HG02885 (cell line): Measurements from ENCODE around the gene PCCA.
"Not testable (repeated sequence)": the region's sequence is repeated elsewhere in the genome, so short reads cannot be mapped to it uniquely, and the experiment has no call there.

Experiments used
- ATAC-seq: cut with Tn5 transposase; IDR thresholded peaks from one replicate; pipeline ENCODE4 v1.9.1; 2021; ENCODE audit warnings: mild to moderate bottlenecking; ENCODE audit not compliant: unreplicated experiment, poor library complexity

PCCA gene

GRCh38 chr13:100095498-100095897 is 6.6 kb downstream of the PCCA start:
- no peak for ATAC-seq

GRCh38 chr13:100096526-100096925 is 7.6 kb downstream of the PCCA start:
- no peak for ATAC-seq

DNA sequence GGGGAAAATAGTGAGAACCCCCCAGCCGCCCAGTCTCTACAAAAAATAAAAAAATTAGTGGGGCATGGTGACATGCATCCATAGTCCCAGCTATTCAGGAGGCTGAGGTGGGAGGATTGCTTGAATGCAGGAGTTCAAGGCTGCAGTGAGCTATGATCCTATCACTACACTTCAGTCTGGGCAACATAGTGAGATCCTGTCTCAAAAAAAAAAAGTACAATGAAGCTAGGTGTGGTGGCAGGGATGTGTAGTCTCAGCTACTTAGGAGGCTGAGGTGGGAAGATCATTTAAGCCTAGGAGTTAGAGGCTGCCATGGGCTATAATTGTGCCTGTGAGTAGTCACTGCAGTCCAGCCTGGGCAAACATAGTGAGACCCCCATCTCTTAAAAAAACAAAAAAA is 8.9 kb downstream of the PCCA start:
- ATAC-seq = no peak

- ATAC-seq = no peak
Measured at GRCh38 chr13:100098445-100099116, 9.7 kb downstream of the PCCA start.

DNA sequence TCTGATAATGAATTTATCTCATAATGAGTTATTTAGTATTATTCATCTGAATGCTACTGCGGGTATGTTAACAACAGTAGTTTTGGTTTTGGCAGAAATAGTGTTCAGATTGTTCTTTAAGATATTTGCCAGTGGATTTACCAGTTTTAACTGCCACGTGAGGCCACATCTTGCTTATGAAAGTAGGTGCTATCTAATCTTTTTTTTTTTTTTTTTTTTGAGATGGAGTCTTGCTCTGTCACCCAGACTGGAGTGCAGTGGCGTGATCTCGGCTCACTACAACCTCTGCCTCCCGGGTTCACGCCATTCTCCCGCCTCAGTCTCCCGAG is 10.2 kb downstream of the PCCA start:
- not testable (repeated sequence) for ATAC-seq

- no peak for ATAC-seq
Measured at GRCh38 chr13:100100115-100100879, 11.4 kb downstream of the PCCA start.

DNA sequence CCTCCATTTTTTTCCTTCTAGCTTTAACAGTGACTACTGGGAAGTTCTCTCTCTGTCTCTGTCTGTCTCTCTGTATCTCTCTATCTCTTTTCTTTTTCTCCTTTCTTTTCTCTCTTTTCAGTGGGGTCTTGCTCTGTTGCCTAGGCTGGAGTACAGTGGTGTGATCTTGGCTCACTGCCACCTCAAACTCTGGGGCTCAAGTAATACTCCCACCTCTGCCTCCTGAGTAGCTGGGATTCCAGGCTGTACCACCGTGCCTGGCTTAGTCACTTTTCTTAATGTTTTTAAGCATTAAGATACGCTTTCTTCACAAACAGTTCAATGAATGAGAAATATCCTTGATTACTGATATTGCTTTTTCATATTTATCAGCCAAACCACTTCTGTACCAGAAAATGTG is 13.1 kb downstream of the PCCA start:
- no peak for ATAC-seq

- ATAC-seq = no peak
Measured at GRCh38 chr13:100106005-100106404, 17.1 kb downstream of the PCCA start.

- no peak for ATAC-seq
Measured at GRCh38 chr13:100106705-100107104, 17.8 kb downstream of the PCCA start.

- ATAC-seq = peak; percentile 76
Measured at GRCh38 chr13:100108913-100109507, 20.1 kb downstream of the PCCA start.

DNA sequence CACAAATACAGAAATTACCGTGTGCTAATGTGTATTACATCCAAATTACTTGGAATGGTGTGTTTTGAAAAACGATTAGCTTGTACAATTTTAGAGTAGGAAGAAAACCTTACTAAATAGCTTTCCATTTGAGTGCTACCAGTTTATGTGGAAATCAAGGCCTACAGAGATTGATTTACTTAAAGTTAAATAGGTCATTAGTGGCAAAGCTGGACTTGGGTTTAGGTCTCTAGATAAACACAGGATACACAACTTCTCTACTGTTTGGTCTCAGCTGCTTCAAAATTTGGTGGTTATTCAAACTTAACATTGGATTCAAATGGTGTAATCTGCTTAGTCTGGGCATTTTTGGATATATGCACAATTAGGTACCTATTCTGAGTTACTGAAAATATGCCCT is 21.4 kb downstream of the PCCA start:
- ATAC-seq = no peak

- no peak for ATAC-seq
Measured at GRCh38 chr13:100112186-100112838, 23.4 kb downstream of the PCCA start.

DNA sequence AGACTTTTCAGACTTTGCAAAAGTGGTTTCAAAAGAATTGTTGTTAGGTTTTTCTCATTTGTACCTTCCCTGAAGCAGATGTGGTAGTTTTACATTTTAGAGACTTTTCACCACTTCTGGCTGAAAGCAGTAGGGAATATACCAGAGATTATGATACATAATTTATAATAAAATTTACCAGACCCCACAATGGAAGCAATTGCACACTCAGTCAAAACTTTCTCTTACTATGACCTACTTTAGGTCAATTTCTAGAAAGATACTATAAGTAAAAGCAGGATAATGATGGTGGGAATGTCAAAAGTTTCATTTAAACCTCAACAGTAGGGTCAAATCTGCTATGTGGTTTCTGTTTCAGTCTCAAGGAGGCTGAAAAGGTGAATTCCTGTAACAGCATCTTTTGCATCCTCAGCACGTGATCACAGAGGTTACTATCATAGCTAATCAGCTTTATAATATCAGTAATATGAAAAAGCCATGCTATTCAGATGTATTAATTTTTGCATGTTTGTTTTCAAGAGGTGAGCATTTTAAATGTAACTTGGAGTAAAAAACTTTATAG is 26.9 kb downstream of the PCCA start:
- ATAC-seq = peak; percentile 57

GRCh38 chr13:100124265-100124664 is 35.4 kb downstream of the PCCA start:
- ATAC-seq = no peak

GRCh38 chr13:100125946-100126345 is 37.1 kb downstream of the PCCA start:
- no peak for ATAC-seq

DNA sequence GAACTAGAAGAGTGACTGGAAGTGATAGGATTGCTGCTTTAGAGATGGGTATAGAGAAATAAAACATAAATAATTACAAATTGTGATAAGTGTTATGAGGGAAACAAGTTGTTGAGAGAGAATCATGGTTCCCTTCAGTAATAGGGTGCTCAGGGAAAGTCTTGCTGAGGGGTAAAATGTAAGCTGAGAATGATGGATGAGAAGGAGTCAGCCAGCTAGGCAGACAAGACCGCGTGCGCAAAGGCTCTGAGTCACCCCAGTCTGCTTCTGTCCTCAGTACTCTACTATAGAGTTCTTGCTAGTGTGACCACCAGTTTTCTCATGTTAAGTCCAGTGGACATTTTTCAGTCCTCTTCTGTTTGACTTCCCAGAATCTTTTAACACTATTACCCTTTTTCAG is 39.5 kb downstream of the PCCA start:
- ATAC-seq = no peak

DNA sequence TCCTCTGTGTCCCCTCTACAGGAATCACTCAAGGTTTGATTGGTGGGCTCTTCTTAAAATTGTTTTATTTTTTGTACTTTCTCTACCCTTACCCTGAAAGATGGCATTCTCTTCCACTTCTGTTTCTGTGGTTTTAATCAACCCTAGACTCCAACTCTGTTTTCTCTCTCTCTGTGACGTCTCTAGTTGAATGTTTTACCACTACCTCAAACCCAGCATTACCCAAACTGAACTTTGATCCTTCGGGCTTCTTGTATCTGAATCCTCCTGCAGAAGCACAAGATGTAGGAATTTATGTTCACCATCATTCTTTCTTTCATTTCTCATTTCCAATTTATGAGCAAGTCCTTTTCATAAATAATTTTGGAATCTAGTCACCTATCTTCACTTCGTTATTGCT is 39.9 kb downstream of the PCCA start:
- no peak for ATAC-seq

DNA sequence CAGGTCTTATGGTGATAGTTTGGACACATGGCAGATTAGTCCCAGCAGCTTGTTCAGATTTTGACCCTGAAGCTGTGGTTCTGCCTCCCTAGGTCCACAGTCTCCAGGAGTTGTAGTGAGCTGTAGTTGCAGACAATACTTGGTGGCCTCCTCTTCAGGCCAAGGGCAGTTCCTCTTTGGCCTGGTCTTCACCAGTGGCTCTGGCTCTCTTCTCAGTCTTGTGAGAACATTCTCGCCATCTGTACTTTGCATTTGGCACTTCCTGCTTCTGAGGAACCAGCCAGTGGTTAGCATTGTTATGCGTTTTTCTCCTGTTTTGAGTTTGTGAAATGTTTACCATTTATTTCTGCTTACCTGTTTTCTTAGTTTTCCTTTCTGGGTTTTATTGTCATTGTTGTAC is 40.7 kb downstream of the PCCA start:
- peak; percentile 79 for ATAC-seq

- ATAC-seq = no peak
Measured at GRCh38 chr13:100130092-100130491, 41.2 kb downstream of the PCCA start.

- ATAC-seq = no peak
Measured at GRCh38 chr13:100130930-100131511, 42.1 kb downstream of the PCCA start.
